ACC112 (cell line): ENCODE data around the gene WFDC8.

Experiments
- H2AFZ ChIP-seq: fragments of 200-600 bp; sonication (generic); one replicate; pipeline ENCODE4 v1.6.0; 2017; ENCODE audit warnings: antibody characterized with exemption, low read length; ENCODE audit not compliant: unreplicated experiment
- H3K27ac ChIP-seq: fragments of 200-600 bp; sonication (generic); 2 replicates; pipeline ENCODE4 v1.5.1; 2014; ENCODE audit warnings: low read depth, mild to moderate bottlenecking, antibody characterized with exemption, low read length, moderate library complexity
- H3K27me3 ChIP-seq: fragments of 200-600 bp; sonication (generic); 2 replicates; pipeline ENCODE4 v1.6.1; 2014; ENCODE audit warnings: mild to moderate bottlenecking, antibody characterized with exemption, low read length, moderate library complexity, mixed read lengths; ENCODE audit not compliant: insufficient read depth
- H3K36me3 ChIP-seq: fragments of 200-600 bp; sonication (generic); 2 replicates; pipeline ENCODE4 v1.6.1; 2016; ENCODE audit warnings: mild to moderate bottlenecking, antibody characterized with exemption, low read length, moderate library complexity, mixed read lengths; ENCODE audit not compliant: insufficient read depth
- H3K4me1 ChIP-seq: fragments of 200-600 bp; sonication (generic); one replicate; pipeline ENCODE4 v1.6.1; 2016; ENCODE audit warnings: low read length, mixed read lengths; ENCODE audit not compliant: insufficient read depth, unreplicated experiment, control insufficient read depth
- H3K4me3 ChIP-seq: fragments of 200-600 bp; sonication (generic); 2 replicates; pipeline ENCODE4 v1.5.1; 2014; ENCODE audit warnings: mild to moderate bottlenecking, low read depth, low read length
- H3K79me2 ChIP-seq: fragments of 200-600 bp; sonication (generic); one replicate; pipeline ENCODE4 v1.6.0; 2016; ENCODE audit warnings: low read length; ENCODE audit not compliant: control insufficient read depth, unreplicated experiment, insufficient read depth

Gene WFDC8

DNA sequence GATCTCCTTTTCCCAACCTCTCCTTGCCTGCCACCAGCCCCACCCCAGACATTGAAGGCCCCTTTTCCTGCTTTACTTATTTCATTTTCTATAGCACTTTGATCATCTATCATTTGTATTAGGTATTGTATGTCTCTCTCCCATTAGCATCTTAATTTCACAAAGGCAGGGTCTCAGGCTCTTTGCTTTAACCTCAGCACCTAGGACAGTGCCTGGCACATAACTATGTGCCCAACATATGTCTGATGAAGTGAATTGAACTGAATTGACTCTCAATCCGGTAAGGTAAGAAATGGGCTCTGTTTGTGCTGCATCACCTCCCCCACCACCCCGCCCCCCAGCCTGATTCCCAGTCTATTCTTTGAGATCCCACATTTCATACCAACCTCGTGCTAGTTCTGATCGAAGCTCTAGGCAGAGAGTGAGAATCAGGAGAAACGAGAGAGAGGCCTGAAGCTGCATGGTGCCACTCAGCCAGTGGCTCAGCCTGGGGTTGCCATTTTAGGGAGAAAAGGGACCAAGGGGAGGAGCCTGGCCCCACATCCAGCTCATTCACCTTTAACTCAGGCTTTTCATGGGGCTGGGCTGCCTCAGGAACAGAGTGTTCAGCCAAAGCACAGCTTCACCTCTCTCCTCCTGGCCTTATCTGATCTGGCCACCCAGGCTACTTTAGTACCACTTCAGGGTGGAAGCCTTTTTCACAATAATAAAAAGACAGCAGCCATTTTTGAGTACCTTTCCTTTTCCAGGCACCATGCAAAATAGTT lies 63.8 kb downstream of the WFDC8 start, which contains the start of gene SPINT3:
TSS of gene SPINT3 (minus strand) at position 476 of the 767 bp plus-strand sequence. CDS start at position 462, 14 bp downstream.
- no peaks in the 10 kb centered on the region for H3K36me3 ChIP-seq
- no peaks in the 10 kb centered on the region for H3K79me2 ChIP-seq
- no peak within 1 kb of the TSS for H3K27ac ChIP-seq
- H2AFZ ChIP-seq, result no peak within 1 kb of the TSS
- no peak within 1 kb of the TSS for H3K4me3 ChIP-seq
- peaks cover 3% of the 10 kb centered on the region for H3K4me1 ChIP-seq
- H3K27me3 ChIP-seq, result peaks cover 60% of the 10 kb centered on the region

DNA sequence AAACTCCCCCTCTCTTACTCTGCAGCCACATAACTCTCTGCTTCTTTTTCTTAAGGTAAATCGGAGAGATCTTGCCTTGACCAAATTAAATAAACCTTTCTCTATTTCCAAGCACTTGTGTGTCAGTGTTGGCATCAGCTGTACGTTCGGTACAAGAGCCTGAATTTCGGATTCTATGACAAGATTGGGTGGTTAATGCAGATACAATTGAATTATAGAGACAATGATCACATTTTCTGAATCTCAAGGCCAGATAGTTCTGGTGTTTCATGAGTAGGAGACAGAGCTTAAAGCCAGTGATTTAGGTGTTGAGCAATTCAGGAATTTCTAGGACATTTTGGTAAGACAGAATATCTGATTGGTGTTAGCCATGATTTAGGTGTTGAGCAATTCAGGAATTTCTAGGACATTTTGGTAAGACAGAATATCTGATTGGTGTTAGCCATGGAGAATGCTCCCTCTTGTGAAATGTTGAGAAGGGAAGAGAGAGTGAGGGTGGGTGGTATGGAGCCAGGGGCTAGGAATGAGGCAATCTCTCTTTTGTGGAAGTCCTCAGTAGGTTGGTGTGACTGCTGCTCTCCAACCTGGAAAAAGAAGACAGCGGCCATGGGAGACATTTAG lies 68.7 kb downstream of the WFDC8 start:
- Histone ChIP-seq H2AFZ (no peak overlapping the region), H3K36me3 (no peaks in the 10 kb centered on the region), H3K4me1 (peaks cover 3% of the 10 kb centered on the region), H3K79me2 (no peaks in the 10 kb centered on the region), H3K27ac (no peak overlapping the region), H3K4me3 (no peak overlapping the region), H3K27me3 (peaks cover 43% of the 10 kb centered on the region)

DNA sequence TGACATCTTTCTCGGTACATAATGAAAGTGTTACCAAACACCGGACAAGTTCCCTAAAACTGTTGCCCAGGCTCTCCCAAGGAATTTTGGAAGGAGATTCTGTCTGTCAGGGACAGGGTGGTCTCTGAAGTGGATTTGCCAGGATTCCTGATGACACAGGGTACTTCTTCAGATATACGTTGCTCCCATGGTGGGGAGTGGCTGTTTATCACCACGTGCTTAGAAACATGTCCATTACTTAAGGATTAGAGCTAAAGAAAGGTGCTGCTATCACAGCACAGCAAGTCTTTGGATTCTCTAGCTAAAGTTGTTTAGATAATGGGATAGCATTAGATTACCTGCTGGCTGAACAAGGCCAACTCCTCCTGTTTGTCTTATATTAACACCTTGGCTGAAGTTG lies 70.0 kb downstream of the WFDC8 start:
- no peaks in the 10 kb centered on the region for H3K79me2 ChIP-seq
- no peak overlapping the region for H2AFZ ChIP-seq
- peaks cover 3% of the 10 kb centered on the region for H3K4me1 ChIP-seq
- no peaks in the 10 kb centered on the region for H3K36me3 ChIP-seq
- H3K27ac ChIP-seq, result no peak overlapping the region
- peaks cover 38% of the 10 kb centered on the region for H3K27me3 ChIP-seq
- no peak overlapping the region for H3K4me3 ChIP-seq

DNA sequence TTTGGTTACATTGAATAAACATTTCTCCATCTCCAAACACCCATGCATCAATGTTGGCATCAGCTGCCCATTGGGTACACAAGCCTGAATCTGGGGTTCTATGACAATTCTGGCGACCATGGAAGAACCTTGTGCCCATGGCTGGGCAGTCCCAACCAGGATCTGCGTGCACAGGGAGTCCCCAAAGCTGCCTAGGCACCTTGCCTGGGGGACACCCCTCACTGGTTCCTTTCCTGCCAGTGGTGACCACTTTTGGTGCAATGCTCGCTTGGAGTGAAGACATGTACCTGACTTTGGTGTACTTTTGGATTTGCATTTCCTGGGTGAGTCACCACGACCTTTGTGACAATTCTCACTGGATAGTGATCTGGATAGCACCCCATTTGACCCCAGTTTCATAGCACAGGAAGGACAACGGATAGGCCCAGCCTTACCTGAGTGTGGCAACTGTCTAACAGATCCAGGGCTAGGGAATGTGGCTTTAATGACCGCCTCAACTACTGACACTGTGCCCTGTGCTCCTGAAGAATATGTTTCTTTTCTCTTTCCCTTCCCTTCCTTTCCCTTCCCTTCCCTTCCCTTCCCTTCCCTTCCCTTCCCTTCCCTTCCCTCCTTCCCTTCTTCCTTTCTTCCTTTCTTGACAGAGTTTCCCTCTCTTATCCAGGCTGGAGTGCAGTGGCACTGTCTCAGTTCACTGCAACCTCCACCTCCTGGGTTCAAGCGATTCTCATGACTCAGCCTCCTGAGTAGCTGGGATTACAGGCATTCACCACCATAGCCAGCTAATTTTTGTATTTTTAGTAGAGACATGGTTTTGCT lies 70.8 kb downstream of the WFDC8 start:
- H3K4me1 ChIP-seq, result peaks cover 3% of the 10 kb centered on the region
- no peak overlapping the region for H3K27ac ChIP-seq
- H3K36me3 ChIP-seq, result no peaks in the 10 kb centered on the region
- no peaks in the 10 kb centered on the region for H3K79me2 ChIP-seq
- no peak overlapping the region for H3K4me3 ChIP-seq
- peaks cover 33% of the 10 kb centered on the region for H3K27me3 ChIP-seq
- H2AFZ ChIP-seq, result no peak overlapping the region

DNA sequence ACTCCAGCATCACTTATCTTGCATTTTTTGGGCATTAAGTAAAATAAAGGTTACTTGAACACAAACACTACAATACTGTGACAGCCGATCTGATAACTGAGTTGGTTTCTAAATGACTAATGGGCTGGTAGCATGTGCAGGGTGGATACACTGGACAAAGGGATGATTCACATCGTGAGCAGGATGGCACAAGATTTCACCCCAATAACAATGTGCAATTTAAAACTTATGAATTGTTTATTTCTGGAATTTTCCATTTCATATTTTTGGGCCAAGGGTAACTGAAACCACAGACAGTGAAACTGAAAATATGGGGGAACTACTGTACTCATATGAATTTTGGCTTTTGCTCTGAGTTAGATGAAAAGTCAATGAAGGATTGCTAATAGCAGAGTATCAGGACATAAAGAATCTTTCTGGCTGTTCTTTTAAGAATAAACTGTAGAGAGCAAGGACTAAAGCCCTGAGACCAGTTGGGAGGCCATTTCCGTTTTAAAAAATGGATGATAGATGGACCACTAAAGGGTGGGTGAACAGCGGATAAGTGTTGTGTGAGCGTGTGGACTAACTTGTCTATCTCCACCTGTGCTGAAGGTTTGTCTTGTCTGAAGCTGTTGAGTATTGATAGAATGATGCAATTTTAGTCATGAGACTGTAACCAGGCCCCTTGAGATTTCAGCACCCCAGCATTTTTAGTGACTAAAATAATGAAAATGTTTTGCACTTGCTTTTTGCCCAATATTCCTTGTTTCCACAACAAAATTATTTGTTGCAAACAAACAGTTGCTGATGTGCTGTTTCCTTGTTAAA lies 71.9 kb downstream of the WFDC8 start:
- Histone ChIP-seq H3K4me1 (peaks cover 3% of the 10 kb centered on the region), H3K27ac (no peak overlapping the region), H2AFZ (no peak overlapping the region), H3K36me3 (no peaks in the 10 kb centered on the region), H3K4me3 (no peak overlapping the region), H3K79me2 (no peaks in the 10 kb centered on the region), H3K27me3 (peaks cover 33% of the 10 kb centered on the region)

DNA sequence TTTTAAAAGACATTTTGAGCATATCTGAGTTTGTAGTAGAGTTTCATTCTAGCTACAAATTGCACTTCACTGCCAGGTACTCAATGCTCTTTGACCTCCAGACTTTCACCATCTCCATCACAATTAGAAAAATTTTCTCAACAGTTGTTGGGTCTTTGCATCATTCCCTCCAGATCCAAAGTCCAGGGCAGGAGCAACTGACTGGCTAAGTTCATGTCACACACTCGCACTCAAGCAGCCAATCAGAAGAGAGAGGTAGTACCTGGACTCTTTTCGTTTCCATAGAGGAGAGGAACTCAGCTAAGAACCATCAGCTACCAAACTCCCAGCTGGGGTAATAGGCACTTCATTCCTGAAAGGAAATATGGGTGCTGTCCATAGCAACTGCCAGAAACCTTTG lies 72.7 kb downstream of the WFDC8 start:
- Histone ChIP-seq H2AFZ (no peak overlapping the region), H3K27ac (no peak overlapping the region), H3K27me3 (peaks cover 36% of the 10 kb centered on the region), H3K36me3 (no peaks in the 10 kb centered on the region), H3K4me3 (no peak overlapping the region), H3K79me2 (no peaks in the 10 kb centered on the region), H3K4me1 (peaks cover 3% of the 10 kb centered on the region)

DNA sequence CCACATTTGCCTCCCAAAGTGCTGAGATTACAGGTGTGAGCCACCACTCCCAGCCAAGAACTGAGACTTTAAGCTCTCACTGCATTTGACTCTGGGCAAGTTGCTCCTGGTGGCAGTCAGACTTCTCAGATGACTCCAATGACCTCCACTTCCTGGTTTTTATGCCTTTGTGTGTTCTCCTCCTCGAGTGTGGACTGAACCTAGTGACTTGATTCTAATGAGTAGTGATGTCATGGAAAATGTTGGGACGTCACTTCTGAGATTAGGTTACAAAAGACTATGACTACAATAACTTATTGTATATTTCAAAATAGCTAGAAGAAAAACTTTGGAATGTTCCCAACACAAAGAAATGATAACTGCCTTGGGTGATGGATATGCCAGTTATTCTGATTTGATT lies 75.7 kb downstream of the WFDC8 start:
- Histone ChIP-seq H3K4me3 (no peak overlapping the region), H2AFZ (no peak overlapping the region), H3K4me1 (no peaks in the 10 kb centered on the region), H3K27me3 (peaks cover 58% of the 10 kb centered on the region), H3K27ac (no peak overlapping the region), H3K79me2 (no peaks in the 10 kb centered on the region), H3K36me3 (no peaks in the 10 kb centered on the region)

DNA sequence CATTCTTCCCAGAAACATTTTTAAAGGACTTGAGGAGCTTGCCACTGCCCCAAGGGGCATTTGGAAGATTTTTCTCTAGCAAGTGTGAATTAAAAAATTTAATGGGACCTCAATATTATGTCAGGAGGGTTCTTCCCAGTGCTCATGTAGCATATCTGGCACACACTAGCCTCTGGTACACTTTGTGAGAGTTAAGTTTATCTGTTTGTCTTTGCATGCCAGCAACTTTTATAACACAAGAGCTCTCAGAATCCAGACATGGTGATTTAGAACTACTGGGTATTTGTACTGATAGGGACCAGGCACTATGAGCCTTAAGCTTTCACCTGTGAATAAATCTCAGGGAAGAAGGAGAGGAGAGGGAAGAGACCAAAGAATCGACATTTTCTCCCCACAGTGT lies 76.5 kb downstream of the WFDC8 start:
- Histone ChIP-seq H3K4me1 (no peaks in the 10 kb centered on the region), H3K79me2 (no peaks in the 10 kb centered on the region), H3K4me3 (no peak overlapping the region), H2AFZ (no peak overlapping the region), H3K27ac (no peak overlapping the region), H3K36me3 (no peaks in the 10 kb centered on the region), H3K27me3 (peaks cover 67% of the 10 kb centered on the region)
